ENCODE measurements around the gene MORN1. TPM values are rescaled to one million over a fixed set of nuclear protein-coding genes. Genes with fewer than 3 reads are reported as not detected.
"Not testable (repeated sequence)": the region's sequence is repeated elsewhere in the genome, so short reads cannot be mapped to it uniquely, and the experiment has no call there.

MORN1 gene
- total RNA-seq, 1 donor from 2014 or later, result 11.1 TPM

DNA sequence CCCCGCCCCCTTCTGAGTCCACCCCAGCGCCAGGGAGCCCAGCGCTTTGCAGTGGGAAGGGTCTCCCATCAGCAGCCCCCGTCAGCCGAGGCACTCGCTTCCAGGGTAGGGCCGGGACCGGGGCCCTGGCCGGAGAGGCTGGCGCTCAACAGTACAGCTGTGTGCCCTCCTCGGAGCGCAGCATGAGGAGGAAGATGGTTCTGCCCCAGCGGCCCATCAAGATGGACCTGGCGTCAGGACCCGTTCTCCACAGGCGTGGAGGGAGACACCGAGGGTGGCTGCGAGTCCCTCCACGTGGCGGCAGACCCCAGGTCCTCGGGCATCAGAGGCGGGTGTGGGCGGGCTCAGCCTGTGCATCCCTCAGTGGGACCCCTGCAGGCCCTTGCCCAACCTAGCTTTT is 54.3 kb downstream of the MORN1 start:
- no peaks in the 10 kb centered on the region for H3K4me1 Mint-ChIP-seq
- no peak overlapping the region for H3K4me3 Mint-ChIP-seq
- H3K27ac Mint-ChIP-seq, result no peak overlapping the region
- H3K36me3 Mint-ChIP-seq (ENCODE audit: low read depth), result no peaks in the 10 kb centered on the region
- DNase-seq, result no peak
- H3K27me3 Mint-ChIP-seq, result no peaks in the 10 kb centered on the region
- H3K9me3 Mint-ChIP-seq, result no peaks in the 10 kb centered on the region
- intact Hi-C loops (cut with micrococcal nuclease), result no loop called here

DNA sequence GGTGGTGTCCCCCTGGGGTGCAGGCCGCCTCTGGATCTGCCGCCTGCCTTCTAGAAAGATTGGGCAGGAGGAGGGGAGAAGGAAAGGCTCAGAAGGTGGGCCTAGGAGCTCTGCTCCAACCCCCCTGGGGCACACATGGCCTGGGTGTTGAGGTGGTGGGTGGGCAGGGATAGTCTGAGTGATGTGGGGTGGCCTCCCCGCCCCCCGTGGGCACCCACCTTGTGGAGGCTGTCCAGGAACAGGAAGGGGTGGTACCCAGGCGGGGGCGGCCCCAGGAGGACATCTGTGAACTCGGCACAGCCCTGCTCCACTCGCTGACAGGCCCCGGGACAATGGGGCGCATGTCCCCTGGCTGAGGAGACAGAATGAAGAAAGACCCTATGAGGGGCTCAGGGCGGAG is 54.9 kb downstream of the MORN1 start:
- intact Hi-C loops (cut with micrococcal nuclease), result no loop called here
- H3K4me1 Mint-ChIP-seq, result no peaks in the 10 kb centered on the region
- no peaks in the 10 kb centered on the region for H3K9me3 Mint-ChIP-seq
- H3K27me3 Mint-ChIP-seq, result no peaks in the 10 kb centered on the region
- H3K27ac Mint-ChIP-seq, result no peak overlapping the region
- no peak for DNase-seq
- no peaks in the 10 kb centered on the region for H3K36me3 Mint-ChIP-seq (ENCODE audit: low read depth)
- no peak overlapping the region for H3K4me3 Mint-ChIP-seq

DNA sequence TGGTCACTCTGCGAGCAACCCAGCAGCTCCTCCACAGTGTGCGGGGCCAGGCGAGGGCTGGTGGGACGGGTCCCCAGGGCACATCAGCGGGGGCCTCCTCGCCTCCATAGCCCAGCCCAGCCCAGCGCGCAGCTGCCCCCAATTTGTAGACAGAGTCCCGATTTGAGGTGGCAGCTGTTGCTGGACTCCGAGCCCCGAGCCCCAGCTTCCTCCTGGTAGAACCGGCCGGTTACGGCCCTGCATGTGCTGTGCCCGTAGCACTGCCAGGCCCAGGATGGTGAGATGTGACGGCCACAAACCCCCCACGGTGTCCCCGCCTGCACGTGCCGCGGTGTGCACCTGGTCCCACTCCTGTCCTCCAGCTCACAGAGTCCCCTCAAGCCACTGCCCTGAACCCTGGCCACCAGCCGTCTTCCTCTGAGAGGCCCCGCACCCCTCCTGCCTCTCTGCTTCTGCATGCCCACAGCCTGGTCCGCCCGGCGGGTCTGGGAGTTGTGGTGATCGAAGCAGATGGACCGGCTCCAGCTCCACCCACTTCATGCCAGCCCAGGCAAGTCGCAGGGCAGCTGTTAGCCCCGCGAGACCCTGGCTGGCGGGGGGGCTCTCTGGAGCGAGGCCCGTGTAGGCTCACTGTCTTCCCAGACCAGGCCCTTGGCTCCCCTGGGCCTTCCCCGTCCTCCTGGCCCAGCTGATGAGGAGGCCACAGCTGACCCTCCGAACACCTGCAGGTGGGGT is 55.5 kb downstream of the MORN1 start:
- Mint-ChIP-seq H3K4me1 (no peaks in the 10 kb centered on the region), H3K27me3 (no peaks in the 10 kb centered on the region), H3K27ac (no peak overlapping the region), H3K36me3 (ENCODE audit: low read depth) (no peaks in the 10 kb centered on the region), H3K9me3 (no peaks in the 10 kb centered on the region), H3K4me3 (no peak overlapping the region)
- intact Hi-C loops (cut with micrococcal nuclease), result no loop called here
- no peak for DNase-seq

DNA sequence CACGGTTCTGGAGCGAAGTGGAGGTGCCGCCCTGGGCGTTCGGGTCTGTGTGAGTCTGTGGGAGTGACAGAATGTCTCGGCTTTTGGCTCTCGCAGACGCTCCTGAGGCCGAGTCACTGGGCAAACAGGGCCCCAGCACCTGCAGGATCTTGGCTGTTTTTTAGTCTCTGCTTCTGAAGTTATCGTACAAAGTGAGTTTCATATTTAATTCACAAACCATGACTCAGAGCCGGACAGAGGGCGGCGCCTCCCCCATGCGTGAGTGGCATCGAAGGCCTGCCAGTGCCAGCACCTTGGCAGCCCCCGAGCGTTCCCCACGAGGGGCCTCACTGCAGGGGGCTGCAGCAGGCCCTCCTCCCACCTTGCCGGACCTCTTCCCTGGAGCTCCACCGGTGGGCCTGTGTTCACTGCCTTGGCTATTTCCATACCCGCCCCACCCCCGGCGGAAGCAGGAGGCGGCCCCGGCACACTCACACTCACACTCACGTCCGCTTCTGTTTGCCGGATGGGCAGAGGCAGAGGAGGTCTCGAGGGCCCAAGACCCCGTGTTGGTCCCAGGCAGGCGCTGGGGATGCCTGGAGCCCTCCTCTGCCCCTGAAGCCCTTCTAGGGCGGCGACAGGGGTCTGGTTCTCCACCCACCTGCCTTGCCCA is 56.3 kb downstream of the MORN1 start:
- Mint-ChIP-seq H3K4me1 (no peaks in the 10 kb centered on the region), H3K9me3 (no peaks in the 10 kb centered on the region), H3K27me3 (no peaks in the 10 kb centered on the region), H3K4me3 (no peak overlapping the region), H3K36me3 (ENCODE audit: low read depth) (no peaks in the 10 kb centered on the region), H3K27ac (no peak overlapping the region)
- DNase-seq, result no peak
- intact Hi-C loops (cut with micrococcal nuclease), result no loop called here

DNA sequence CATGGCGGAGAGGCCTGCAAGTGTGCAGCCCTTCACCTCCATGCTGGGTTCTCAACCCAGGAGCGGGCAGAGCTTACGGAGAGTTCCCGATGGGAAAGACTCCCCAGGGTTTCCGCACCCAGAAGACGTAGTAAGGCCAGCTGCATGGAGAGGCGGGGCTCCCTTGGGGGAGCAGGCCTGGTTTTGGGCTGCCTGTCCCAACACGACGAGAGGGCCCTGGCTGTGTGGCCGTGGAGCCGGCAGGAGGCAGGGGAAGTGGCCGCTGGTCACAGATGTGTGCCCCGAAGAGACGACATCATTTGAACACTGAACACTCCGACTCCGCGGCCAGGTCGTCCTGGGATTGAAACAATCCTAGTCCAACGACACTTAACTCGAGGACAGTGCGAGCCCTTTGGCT is 57.0 kb downstream of the MORN1 start:
- no peak overlapping the region for H3K4me3 Mint-ChIP-seq
- no peaks in the 10 kb centered on the region for H3K36me3 Mint-ChIP-seq (ENCODE audit: low read depth)
- H3K9me3 Mint-ChIP-seq, result no peaks in the 10 kb centered on the region
- no peak for DNase-seq
- H3K27me3 Mint-ChIP-seq, result no peaks in the 10 kb centered on the region
- intact Hi-C loops (cut with micrococcal nuclease), result no loop called here
- no peaks in the 10 kb centered on the region for H3K4me1 Mint-ChIP-seq
- no peak overlapping the region for H3K27ac Mint-ChIP-seq

DNA sequence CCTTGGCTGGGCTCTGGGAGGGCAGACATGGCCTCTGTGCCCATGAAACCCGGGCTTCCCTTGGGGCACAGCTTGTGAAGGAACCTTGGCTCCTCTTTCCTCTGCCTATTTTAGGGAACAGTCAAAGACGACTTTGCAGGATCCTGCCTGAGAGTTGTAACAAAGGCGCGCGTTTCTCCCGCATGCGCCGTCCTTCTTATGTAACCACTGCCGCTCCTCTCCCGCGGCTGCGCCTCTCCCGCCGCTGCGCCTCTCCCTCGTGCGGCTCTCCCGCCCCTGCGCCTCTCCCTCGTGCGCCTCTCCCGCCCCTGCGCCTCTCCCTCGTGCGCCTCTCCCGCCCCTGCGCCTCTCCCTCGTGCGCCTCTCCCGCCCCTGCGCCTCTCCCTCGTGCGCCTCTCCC is 59.8 kb downstream of the MORN1 start:
- H3K27me3 Mint-ChIP-seq; DNase-seq; H3K4me3 Mint-ChIP-seq; intact Hi-C loops (cut with micrococcal nuclease); H3K36me3 Mint-ChIP-seq (ENCODE audit: low read depth); H3K4me1 Mint-ChIP-seq; H3K27ac Mint-ChIP-seq; H3K9me3 Mint-ChIP-seq: not testable (repeated sequence)

DNA sequence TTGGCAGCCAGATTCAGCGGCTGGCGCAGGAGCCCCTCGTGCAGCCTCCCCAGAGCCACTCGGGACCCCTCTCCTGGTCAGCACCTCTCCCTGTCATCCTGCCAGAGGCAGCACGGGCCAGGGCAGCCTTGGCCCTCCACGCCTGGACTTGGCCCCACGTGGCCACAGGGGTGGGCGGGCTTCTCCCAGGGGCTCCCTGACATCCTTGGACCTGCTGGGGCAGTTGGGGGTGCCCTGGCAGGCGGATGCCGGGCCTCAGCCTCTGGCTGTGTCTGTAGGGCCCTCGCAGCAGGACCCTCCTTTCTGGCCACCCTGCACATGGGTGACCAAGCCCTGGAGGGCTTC is 60.2 kb downstream of the MORN1 start:
- Mint-ChIP-seq H3K4me3 (no peak overlapping the region), H3K36me3 (ENCODE audit: low read depth) (no peaks in the 10 kb centered on the region), H3K4me1 (no peaks in the 10 kb centered on the region), H3K9me3 (no peaks in the 10 kb centered on the region), H3K27me3 (no peaks in the 10 kb centered on the region), H3K27ac (no peak overlapping the region)
- intact Hi-C loops (cut with micrococcal nuclease), result no loop called here
- DNase-seq, result no peak

DNA sequence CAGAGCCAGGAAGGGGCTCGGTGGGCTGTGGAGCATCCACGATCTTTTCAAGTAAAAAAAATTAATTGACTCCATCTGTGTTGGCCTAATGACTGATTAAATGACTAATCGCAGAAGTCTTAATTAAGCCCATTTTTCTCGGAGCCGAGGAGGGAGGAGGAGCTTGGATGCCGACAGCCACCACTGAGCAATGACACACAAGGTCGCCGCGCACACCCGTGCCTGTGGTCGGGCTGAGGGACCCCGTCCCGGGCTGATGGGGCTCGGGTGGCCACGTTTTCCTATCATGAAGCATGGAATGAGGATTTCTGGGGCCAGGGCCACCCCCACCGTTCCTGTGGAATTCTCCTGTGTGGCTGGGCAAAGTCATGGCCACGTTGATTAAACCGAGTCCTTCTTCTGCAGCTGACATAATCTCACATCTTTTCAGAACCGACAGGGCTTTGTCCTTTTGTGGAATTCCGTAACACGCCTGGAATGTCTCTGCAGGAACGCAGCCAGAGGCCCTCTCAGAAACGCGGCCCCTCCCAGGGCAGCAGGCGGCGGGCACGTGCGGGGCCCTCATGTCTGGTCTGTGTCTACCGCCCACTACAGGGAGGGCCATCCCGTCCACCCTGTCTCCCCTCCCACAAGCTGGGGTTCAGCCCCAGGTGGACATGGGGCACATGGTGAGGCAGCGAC is 60.7 kb downstream of the MORN1 start:
- Mint-ChIP-seq H3K27ac (no peak overlapping the region), H3K27me3 (no peaks in the 10 kb centered on the region), H3K4me1 (no peaks in the 10 kb centered on the region), H3K9me3 (no peaks in the 10 kb centered on the region), H3K4me3 (no peak overlapping the region), H3K36me3 (ENCODE audit: low read depth) (no peaks in the 10 kb centered on the region)
- intact Hi-C loops (cut with micrococcal nuclease), result no loop called here
- DNase-seq, result no peak

DNA sequence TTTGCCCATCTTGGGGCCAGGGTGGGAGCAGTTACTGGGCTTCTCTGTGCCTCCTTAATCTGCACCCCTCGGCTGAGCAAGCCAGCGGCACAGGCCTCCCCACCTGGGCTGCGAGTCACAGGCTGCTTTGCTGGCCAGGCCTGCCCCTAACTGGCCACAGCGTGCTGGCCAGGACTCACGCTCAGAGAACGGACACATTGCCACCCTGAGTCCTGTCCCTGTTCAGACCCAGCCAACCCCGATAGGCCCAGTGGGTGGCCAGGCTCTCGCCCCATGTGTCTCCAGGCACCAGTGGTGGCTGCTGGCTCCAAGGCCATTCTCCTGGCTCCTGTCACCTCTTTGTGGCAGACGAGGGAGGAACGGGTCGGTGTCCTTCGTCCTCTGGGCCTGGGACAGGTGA is 61.3 kb downstream of the MORN1 start:
- Mint-ChIP-seq H3K27ac (no peak overlapping the region), H3K4me3 (no peak overlapping the region), H3K27me3 (no peaks in the 10 kb centered on the region), H3K9me3 (no peaks in the 10 kb centered on the region), H3K36me3 (ENCODE audit: low read depth) (peaks cover 2% of the 10 kb centered on the region), H3K4me1 (no peaks in the 10 kb centered on the region)
- intact Hi-C loops (cut with micrococcal nuclease), result no loop called here
- no peak for DNase-seq

DNA sequence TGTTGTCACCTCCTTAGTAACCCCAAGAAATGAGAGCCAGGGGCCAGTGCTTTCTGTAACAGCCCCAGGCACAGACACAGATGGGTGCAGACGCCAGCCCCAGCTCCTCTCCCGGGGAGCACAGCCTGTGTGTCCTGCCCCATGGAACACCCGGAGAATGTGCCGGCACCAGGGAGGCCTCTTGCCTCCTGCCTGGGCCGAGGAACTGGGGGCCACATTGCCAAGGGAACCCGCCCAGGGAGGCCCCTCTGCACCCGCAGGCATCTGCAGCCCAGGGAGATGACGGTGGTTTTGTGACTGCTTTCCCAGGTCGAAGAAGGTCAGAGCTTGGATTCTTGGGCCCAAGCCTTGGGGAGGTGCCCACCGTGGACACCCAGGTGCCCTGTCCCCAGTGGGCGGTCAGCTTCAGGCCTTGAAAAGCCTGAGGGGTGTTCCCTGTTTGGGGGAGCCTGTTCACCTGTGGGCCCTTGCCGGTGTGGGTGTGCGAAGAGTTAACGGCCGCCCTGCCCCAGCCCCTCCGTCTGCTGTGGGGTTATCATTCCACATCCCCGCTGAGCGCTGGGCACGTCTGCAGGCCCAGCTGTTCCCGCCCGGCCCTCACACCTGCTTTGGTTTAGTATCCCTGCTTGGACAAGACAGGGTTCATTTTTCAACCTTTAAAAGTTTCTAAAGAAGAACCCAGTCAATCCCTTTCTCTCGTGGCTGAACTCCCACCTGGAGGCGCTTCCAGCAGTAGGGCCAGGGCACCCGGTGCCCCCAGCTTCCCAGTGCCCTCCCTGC is 62.5 kb downstream of the MORN1 start:
- DNase-seq, result no peak
- H3K27me3 Mint-ChIP-seq, result no peaks in the 10 kb centered on the region
- intact Hi-C loops (cut with micrococcal nuclease), result no loop called here
- no peaks in the 10 kb centered on the region for H3K4me1 Mint-ChIP-seq
- no peak overlapping the region for H3K27ac Mint-ChIP-seq
- peaks cover 2% of the 10 kb centered on the region for H3K36me3 Mint-ChIP-seq (ENCODE audit: low read depth)
- no peaks in the 10 kb centered on the region for H3K9me3 Mint-ChIP-seq
- no peak overlapping the region for H3K4me3 Mint-ChIP-seq

DNA sequence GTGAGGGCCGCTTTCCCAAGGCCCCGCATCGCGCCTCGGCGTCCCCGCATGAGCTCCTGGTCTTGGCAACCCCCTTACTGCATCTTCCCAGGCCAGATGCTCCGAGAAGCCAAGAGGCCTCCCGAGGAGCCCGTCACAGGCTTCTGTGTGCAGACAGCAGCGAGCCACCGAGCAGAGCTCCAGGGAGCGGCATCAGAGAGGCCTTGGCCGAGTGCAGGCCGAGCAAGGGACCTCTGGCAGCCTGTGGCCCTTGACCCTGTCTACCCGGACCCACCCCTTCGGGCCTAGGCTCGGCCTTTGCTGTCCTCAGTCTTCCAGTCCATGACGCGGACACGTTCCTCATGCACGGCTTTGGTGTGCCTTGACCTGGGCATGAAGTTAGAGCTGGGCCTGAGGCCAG is 63.5 kb downstream of the MORN1 start:
- Mint-ChIP-seq H3K27me3 (no peaks in the 10 kb centered on the region), H3K4me1 (no peaks in the 10 kb centered on the region), H3K27ac (no peak overlapping the region), H3K36me3 (ENCODE audit: low read depth) (peaks cover 2% of the 10 kb centered on the region), H3K4me3 (no peak overlapping the region), H3K9me3 (no peaks in the 10 kb centered on the region)
- no peak for DNase-seq
- intact Hi-C loops (cut with micrococcal nuclease), result no loop called here

DNA sequence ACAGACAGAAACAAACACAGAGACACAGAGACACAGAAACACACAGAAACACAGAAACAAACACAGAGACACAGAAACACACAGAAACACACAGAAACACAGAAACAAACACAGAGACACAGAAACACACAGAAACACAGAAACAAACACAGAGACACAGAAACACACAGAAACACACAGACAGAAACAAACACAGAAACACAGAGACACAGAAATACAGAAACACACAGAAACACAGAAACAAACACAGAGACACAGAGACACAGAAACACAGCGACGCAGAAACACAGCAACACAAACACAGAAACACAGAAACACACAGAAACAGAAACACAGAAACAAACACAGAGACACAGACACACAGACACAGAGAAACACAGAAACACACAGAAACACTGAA is 64.2 kb downstream of the MORN1 start:
- H3K4me3 Mint-ChIP-seq; H3K27me3 Mint-ChIP-seq; H3K4me1 Mint-ChIP-seq; H3K36me3 Mint-ChIP-seq (ENCODE audit: low read depth); H3K9me3 Mint-ChIP-seq; intact Hi-C loops (cut with micrococcal nuclease); H3K27ac Mint-ChIP-seq; DNase-seq: not testable (repeated sequence)

DNA sequence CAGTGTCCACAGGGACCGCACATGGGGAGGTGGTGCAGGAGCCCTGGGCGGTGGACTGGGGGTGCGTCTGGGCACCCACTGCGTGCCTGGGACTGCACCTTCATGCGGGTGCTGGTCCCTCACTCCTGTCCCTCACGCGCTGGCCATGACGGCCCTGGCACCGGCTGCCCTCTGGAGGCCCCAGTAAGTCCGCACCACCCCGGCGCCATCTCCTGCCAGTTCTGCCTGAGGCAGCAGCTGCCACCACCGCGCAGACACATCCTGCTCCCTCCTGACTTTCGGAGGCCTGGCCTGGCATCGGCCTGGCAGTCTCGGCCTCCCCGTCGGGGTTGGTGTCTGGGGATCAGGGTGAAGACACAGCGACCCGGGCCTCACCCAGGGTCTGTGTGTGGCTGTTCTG is 64.8 kb downstream of the MORN1 start:
- Mint-ChIP-seq H3K27me3 (no peaks in the 10 kb centered on the region), H3K4me3 (no peak overlapping the region), H3K9me3 (no peaks in the 10 kb centered on the region), H3K4me1 (no peaks in the 10 kb centered on the region), H3K36me3 (ENCODE audit: low read depth) (peaks cover 2% of the 10 kb centered on the region), H3K27ac (no peak overlapping the region)
- intact Hi-C loops (cut with micrococcal nuclease), result no loop called here
- DNase-seq, result no peak
